ENCODE measurements around the gene USP17L21.
A peak's percentile ranks its signal among the peaks of the same experiment; 100 is the strongest.
"Not testable (repeated sequence)": the region's sequence is repeated elsewhere in the genome, so short reads cannot be mapped to it uniquely, and the experiment has no call there.

The USP17L21 gene, protein sequence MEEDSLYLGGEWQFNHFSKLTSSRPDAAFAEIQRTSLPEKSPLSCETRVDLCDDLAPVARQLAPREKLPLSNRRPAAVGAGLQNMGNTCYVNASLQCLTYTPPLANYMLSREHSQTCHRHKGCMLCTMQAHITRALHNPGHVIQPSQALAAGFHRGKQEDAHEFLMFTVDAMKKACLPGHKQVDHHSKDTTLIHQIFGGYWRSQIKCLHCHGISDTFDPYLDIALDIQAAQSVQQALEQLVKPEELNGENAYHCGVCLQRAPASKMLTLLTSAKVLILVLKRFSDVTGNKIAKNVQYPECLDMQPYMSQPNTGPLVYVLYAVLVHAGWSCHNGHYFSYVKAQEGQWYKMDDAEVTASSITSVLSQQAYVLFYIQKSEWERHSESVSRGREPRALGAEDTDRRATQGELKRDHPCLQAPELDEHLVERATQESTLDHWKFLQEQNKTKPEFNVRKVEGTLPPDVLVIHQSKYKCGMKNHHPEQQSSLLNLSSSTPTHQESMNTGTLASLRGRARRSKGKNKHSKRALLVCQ

GRCh38 chr4:9262572-9262971 lies at the start of gene USP17L21:
Gene USP17L21, plus strand, starts transcription at chr4:9262872. Its CDS starts 0 bp downstream, at chr4:9262872.
- DNase-seq (ENCODE audit: low read depth in 1 of 2, low spot score in 1 of 2), result not testable (repeated sequence)

DNA sequence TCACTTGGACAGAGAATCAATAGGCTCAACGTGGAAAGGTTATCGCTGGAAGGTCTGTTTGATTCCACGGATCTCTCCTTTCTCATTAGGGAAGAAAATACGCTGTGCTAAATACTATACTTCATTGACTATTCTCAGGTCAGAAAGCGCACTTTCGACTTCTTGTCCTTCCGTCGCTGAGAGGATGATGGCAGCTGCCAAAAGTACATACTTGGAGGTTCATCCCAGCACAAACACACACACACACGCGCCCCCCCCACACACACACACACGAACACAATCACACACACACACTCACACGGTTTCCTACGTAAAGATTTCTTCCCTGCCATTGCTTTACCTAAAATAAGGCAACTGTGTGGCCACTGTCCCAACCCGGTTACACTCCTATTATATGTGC lies 48.0 kb upstream of the USP17L21 start:
- not testable (repeated sequence) for DNase-seq (ENCODE audit: low read depth in 1 of 2, low spot score in 1 of 2)

- not testable (repeated sequence) for DNase-seq (ENCODE audit: low read depth in 1 of 2, low spot score in 1 of 2)
These were observed 47.6 kb upstream of the USP17L21 start, which contains the start of gene USP17L11 for GRCh38 chr4:9215105-9215504. Gene USP17L11, plus strand, starts transcription at chr4:9215405. Its CDS starts 0 bp downstream, at chr4:9215405.

DNA sequence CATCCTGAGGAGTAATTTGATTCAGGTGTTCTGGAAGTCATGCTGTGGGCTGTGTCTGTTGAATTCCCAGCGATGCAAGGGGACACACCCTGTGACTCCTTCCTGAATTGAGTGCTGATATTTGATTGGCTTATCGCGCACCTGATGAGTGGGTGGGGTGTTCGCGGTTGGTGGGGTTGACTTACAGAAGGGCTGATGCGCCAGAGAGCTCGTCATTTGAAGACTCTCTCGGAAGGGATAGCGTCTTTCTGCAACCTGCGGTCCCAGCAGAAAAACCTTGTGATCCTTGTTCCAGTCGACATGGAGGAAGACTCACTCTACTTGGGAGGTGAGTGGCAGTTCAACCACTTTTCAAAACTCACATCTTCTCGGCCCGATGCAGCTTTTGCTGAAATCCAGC lies 42.8 kb upstream of the USP17L21 start, which contains the start of gene USP17L12:
Gene USP17L12 (plus strand): TSS at position 301 of the 400 bp plus-strand sequence. CDS start 0 bp downstream, at position 301.
- not testable (repeated sequence) for DNase-seq (ENCODE audit: low read depth in 1 of 2, low spot score in 1 of 2)

DNA sequence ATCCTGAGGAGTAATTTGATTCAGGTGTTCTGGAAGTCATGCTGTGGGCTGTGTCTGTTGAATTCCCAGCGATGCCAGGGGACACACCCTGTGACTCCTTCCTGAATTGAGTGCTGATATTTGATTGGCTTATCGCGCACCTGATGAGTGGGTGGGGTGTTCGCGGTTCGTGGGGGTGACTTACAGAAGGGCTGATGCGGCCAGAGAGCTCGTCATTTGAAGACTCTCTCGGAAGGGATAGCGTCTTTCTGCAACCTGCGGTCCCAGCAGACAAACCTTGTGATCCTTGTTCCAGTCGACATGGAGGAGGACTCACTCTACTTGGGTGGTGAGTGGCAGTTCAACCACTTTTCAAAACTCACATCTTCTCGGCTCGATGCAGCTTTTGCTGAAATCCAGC lies 38.1 kb upstream of the USP17L21 start, which contains the start of gene USP17L13:
Gene USP17L13 (plus strand): TSS at position 301 of the 400 bp plus-strand sequence. CDS start 0 bp downstream, at position 301.
- not testable (repeated sequence) for DNase-seq (ENCODE audit: low read depth in 1 of 2, low spot score in 1 of 2)

DNA sequence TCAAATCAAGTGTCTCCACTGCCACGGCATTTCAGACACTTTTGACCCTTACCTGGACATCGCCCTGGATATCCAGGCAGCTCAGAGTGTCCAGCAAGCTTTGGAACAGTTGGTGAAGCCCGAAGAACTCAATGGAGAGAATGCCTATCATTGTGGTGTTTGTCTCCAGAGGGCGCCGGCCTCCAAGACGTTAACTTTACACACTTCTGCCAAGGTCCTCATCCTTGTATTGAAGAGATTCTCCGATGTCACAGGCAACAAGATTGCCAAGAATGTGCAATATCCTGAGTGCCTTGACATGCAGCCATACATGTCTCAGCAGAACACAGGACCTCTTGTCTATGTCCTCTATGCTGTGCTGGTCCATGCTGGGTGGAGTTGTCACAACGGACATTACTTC lies 32.4 kb upstream of the USP17L21 start:
- not testable (repeated sequence) for DNase-seq (ENCODE audit: low read depth in 1 of 2, low spot score in 1 of 2)

GRCh38 chr4:9234085-9234484 lies 28.6 kb upstream of the USP17L21 start, which contains the start of gene USP17L15:
Gene USP17L15, plus strand, starts transcription at chr4:9234385. Its CDS starts 0 bp downstream, at chr4:9234385.
- DNase-seq (ENCODE audit: low read depth in 1 of 2, low spot score in 1 of 2), result not testable (repeated sequence)

- not testable (repeated sequence) for DNase-seq (ENCODE audit: low read depth in 1 of 2, low spot score in 1 of 2)
These were observed 24.2 kb upstream of the USP17L21 start for GRCh38 chr4:9238461-9238860.

- not testable (repeated sequence) for DNase-seq (ENCODE audit: low read depth in 1 of 2, low spot score in 1 of 2)
These were observed 19.1 kb upstream of the USP17L21 start, which contains the start of gene USP17L17 for GRCh38 chr4:9243579-9243978. Gene USP17L17, plus strand, starts transcription at chr4:9243879. Its CDS starts 0 bp downstream, at chr4:9243879.

DNA sequence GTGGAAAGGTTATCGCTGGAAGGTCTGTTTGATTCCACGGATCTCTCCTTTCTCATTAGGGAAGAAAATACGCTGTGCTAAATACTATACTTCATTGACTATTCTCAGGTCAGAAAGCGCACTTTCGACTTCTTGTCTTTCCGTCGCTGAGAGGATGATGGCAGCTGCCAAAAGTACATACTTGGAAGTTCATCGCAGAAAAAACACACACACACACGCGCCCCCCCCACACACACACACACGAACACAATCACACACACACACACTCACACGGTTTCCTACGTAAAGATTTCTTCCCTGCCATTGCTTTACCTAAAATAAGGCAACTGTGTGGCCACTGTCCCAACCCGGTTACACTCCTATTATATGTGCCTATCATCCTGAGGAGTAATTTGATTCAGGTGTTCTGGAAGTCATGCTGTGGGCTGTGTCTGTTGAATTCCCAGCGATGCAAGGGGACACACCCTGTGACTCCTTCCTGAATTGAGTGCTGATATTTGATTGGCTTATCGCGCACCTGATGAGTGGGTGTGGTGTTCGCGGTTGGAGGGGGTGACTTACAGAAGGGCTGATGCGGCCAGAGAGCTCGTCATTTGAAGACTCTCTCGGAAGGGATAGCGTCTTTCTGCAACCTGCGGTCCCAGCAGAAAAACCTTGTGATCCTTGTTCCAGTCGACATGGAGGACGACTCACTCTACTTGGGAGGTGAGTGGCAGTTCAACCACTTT lies 14.6 kb upstream of the USP17L21 start, which contains the start of gene USP17L18:
Gene USP17L18 (plus strand): TSS at position 678 of the 728 bp plus-strand sequence. CDS start 0 bp downstream, at position 678.
- not testable (repeated sequence) for DNase-seq (ENCODE audit: low read depth in 1 of 2, low spot score in 1 of 2)

- not testable (repeated sequence) for DNase-seq (ENCODE audit: low read depth in 1 of 2, low spot score in 1 of 2)
These were observed 9.6 kb upstream of the USP17L21 start, which contains the start of gene USP17L19 for GRCh38 chr4:9253078-9253477. Gene USP17L19, plus strand, starts transcription at chr4:9253378. Its CDS starts 0 bp downstream, at chr4:9253378.

GRCh38 chr4:9257824-9258223 lies 4.8 kb upstream of the USP17L21 start, which contains the start of gene USP17L20:
Gene USP17L20, plus strand, starts transcription at chr4:9258124. Its CDS starts 0 bp downstream, at chr4:9258124.
- not testable (repeated sequence) for DNase-seq (ENCODE audit: low read depth in 1 of 2, low spot score in 1 of 2)

GRCh38 chr4:9267319-9267718 lies 4.6 kb downstream of the USP17L21 start, which contains the start of gene USP17L22:
Gene USP17L22, plus strand, starts transcription at chr4:9267619. Its CDS starts 0 bp downstream, at chr4:9267619.
- DNase-seq (ENCODE audit: low read depth in 1 of 2, low spot score in 1 of 2), result not testable (repeated sequence)

DNA sequence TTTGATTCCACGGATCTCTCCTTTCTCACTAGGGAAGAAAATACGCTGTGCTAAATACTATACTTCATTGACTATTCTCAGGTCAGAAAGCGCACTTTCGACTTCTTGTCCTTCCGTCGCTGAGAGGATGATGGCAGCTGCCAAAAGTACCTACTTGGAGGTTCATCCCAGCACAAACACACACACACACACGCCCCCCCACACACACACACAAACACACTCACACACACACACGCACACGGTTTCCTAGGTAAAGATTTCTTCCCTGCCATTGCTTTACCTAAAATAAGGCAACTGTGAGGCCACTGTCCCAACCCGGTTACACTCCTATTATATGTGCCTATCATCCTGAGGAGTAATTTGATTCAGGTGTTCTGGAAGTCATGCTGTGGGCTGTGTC lies 9.0 kb downstream of the USP17L21 start:
- peak in 1 of 2 donors; percentile 0 for DNase-seq (ENCODE audit: low read depth in 1 of 2, low spot score in 1 of 2)
